IPS DF 4.7 (cell line): ENCODE data around the gene TROAP.
"Not testable (repeated sequence)": the region's sequence is repeated elsewhere in the genome, so short reads cannot be mapped to it uniquely, and the experiment has no call there.

Source experiments
- DNase-seq: peaks from one replicate; pipeline ENCODE4 v3.0.0-alpha.2; 2013; ENCODE audit warnings: low spot score; ENCODE audit errors: extremely low read depth

TROAP gene, protein sequence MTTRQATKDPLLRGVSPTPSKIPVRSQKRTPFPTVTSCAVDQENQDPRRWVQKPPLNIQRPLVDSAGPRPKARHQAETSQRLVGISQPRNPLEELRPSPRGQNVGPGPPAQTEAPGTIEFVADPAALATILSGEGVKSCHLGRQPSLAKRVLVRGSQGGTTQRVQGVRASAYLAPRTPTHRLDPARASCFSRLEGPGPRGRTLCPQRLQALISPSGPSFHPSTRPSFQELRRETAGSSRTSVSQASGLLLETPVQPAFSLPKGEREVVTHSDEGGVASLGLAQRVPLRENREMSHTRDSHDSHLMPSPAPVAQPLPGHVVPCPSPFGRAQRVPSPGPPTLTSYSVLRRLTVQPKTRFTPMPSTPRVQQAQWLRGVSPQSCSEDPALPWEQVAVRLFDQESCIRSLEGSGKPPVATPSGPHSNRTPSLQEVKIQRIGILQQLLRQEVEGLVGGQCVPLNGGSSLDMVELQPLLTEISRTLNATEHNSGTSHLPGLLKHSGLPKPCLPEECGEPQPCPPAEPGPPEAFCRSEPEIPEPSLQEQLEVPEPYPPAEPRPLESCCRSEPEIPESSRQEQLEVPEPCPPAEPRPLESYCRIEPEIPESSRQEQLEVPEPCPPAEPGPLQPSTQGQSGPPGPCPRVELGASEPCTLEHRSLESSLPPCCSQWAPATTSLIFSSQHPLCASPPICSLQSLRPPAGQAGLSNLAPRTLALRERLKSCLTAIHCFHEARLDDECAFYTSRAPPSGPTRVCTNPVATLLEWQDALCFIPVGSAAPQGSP

DNA sequence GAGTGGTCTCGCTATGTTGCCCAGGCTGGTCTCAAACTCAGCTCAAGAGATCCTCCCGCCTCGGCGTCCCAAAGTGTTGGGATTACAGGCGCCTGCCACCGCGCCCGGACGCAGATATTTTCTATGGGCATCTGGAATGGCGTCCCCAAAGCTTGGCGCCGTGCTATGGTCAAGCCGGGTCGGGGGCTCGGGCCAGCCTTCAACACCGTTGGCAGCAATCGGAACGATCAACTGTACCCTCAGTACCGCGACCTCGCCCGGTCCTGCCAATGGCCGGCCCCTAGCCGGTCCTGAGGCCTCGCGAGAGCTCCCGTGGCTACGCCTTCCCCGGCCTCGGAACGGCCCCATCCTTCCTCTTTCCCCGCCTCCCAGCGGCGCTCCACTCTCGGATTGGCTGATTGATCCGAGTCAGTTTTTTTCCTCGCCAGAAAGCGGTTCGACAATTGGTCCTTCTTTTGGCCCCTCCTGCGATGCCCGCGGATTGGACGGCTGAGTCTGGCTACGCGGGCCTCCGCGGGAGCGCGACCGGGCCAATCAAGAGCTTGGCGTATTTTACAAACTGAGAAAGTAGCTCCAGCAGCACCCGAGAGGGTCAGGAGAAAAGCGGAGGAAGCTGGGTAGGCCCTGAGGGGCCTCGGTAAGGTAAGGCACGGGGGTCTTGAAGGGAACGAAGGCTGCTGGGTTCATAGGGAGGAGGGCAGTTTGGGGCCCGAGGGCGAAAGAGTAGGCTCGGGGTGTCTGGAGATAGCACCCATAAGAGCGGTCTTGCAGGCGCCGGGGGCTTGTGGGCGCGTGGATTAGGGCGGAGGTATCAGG lies at the start of gene TROAP:
Gene TROAP, plus strand, starts transcription at position 548 of the 816 bp plus-strand sequence. CDS start 354 bp downstream, outside the sequence.
- peak; percentile 98 for DNase-seq

DNA sequence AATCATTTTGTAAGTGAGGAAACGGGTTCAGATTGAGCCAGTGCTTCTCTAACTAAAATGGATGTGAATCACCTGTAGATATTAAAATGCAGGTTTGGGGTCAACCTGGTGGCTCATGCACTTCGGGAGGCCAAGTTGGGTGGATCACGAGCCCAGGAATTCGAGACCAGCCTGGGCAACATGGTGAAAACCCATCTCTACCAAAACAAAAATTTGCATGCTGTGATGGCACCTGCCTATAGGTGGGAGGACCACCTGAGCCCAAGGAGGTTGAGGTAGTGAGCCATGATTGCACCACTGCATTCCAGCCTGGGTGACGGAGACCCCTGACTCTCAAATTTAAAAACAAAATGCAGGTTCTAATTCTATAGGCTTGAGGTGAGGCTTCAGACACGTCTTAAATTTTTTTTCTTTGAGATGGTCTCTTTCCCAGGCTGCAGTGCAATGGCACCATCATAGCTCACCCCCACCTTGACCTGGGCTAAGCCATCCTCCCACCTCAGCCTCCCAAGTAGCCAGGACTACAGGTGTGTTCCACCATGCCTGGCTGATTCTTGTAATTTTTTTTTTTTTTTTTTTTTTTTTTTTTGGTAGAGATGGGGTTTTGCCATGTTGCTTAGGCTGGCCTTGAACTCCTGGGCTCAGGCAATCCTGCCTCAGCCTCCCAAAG lies 49.2 kb upstream of the TROAP start:
- DNase-seq = no peak

DNA sequence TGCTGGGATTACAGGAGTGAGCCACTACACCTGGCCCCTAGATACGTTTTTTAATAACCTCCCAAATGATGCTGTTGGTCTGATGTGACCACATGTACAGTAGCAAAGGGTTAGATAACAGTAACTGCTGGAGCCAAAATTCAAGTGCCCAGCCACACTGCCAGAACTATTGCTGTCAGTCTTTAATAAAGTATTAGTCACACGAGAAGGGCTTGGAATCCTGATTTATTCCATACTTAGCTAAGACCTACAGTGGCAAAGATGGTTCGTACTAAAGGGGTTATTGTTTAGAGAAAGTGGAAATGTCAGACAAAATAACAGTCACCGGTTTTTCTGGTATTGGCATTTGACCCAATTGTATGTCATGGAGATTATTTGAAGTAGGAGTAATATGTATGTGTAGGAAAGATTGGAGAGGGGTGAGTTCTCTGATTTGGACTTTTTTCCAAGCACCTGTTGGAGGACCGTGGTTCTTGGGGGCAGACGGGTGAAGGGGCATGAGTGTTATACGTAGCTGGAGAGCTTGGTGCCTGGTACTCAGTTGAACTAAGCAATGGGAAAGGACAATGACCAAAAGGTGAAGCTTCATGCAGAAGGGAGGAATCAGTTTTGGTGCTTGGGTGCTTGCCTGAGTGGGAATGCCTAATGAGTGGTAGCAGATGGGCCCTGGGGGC lies 48.5 kb upstream of the TROAP start:
- no peak for DNase-seq

DNA sequence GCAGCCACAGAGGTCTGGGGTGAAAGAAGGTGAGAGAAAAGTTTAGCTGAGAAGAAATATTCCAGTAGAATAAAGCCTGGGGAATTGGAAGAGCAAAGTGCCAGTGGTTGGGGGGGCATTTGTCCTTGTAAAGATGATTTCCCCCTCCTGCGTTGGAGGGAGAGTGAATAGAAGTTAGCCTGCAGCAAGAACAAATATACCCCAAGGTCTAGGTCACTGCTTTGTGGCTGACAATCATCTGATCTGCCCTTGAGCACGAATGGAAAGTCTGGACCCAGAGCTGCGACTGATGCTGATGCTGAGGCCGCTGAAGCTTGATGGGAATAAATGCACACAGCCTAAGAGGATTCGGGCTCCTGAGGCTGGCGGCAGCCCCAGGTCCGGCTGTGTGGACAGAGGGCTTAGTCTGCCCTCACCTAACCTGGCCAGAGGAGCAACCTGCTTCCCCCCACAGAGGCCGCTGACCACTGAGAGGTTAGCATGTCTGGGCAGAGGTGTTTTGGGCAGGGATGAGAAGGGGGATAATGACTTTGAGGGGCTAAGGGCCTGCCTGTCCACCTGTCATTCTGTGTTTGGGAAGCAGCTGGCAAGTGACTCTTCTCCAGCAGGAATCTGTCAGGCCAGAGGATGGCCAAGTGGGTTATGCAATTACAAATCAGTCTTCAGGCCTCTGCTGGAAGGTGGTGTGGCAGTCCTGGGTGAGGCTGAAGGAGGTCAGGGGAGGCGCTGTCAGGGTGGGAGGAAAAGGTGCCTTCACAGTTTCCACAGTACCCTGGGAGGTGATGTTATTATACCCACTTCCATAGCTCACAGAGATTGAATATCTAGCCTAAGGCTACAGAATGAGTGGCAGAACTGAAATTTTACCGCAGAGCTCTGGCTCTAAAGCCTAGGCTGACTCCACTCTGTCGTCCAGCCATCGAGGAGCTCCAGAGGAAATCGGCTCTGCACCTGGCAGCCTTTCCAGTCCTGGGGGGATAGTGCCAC lies 46.5 kb upstream of the TROAP start:
- no peak for DNase-seq

DNA sequence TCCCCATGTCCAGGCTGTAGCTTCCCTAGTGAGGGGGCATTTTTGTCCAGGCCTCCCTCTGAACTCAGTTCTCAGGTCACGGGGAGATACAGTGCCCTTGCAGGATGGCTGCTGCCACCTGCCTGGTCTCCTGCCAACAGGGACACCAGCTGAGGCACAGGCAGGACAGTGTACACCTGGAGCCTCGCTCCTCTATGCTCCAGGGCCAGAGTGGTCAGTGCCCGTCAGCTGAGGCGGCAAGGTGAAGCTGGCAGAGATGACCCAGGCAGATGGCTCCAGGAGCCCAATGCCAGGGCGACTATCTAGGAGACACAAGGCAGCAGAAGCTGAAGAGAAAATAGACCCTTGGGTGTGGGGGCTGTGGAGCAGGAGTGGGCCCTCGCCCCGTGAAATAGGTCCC lies 45.6 kb upstream of the TROAP start:
- DNase-seq = no peak

DNA sequence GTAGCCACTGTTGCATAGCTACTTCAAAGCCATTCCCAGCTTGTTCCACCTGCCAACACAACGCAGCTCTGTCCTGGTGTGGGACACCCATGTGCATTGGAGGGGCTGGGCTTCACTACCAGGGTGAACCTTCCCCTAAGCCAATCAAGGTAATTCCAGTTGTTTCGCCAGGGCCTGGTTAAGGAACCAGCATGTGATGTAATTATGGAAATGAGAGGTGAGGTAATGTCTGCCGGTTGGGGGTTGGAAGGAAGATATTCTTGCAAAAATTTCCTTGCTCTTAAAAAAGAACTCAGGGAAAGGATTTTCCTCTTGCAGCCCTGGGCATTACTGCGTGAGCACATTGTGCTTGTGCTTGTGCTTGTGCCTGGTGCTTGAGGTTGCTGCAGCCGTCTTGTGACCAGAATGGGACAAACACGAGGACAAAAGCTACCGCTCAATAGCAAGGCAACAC lies 43.3 kb upstream of the TROAP start:
- DNase-seq = no peak

DNA sequence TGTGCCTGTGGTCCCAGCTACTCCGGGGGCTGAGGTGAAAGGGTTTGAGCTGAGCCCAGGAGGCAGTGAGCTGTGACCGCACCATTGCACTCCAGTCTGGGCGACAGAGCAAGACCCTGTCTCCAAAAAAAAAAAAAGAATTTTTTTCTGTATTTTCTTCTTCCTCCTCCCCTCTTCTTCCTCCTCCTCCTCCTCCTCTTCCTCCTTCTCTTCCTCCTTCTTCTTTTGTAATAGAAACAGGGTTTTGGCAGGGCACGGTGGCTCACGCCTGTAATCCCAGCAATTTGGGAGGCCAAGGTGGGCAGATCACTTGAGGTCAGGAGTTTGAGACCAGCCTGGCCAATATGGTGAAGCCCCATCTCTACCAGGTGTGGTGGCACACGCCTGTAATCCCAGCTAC lies 42.5 kb upstream of the TROAP start:
- not testable (repeated sequence) for DNase-seq

DNA sequence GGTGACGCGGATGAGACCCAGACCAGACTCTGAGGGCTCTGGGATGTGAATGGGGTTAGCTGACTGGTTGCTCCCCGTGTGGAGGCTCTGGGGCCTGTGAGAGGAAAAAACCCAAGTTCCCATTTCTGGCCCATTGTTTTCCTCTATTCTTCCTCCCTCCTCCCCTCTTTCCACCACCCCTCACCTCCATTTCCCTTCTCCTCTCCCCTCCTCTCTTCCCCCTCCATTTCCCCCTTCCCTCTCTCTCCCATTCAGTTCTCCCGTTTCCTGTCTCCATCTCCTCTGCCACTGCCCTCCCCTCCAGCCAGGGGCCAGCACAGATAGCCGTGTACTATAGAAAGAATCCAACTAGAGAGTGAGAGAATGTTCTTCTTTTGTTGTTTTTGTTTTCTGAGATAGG lies 40.8 kb upstream of the TROAP start:
- DNase-seq = no peak

GRCh38 chr12:49282740-49283375 lies 40.2 kb upstream of the TROAP start:
- DNase-seq = not testable (repeated sequence)

GRCh38 chr12:49283541-49284429 lies 39.3 kb upstream of the TROAP start:
- DNase-seq = no peak

DNA sequence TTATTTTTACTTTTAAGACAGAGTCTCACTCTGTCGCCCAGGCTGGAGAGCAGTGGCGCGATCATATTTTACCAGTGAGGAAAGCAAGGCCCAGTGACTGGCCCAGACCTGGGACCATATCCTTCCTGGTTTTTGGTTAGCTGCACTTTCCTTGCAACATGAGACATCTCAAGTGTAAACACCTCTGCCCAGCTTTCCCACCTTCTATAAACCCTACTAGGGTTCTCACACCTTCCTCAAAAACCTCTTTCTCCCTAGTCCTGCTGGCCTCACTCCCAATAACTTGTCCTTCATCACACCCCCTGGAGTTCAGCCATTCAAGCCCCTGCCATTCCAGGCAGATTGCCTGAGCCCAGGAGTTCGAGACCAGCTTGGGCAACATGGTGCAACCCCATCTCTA lies 38.4 kb upstream of the TROAP start:
- DNase-seq = no peak

- DNase-seq = no peak
Observed at GRCh38 chr12:49287876-49288275, 35.2 kb upstream of the TROAP start.

DNA sequence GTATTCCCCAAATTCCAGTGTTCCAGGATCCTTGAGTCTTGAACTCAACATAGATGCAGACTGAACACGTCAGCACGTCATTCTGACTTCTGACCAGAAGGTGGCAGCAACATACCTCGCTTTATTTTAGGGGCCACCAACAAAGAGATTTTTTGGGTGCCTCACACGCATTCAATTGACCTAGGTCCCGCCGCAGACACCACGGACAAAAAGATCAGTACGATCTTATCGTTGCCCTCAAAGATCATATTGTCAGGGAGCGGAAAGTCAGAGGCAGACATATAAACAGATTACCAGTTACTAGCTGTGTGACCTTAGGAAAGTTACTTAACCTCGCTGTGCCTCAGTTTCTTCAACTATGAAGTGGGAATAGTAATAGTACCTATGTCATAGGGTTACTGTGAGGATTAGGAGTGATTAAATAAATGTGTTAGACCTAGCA lies 34.6 kb upstream of the TROAP start:
- no peak for DNase-seq

DNA sequence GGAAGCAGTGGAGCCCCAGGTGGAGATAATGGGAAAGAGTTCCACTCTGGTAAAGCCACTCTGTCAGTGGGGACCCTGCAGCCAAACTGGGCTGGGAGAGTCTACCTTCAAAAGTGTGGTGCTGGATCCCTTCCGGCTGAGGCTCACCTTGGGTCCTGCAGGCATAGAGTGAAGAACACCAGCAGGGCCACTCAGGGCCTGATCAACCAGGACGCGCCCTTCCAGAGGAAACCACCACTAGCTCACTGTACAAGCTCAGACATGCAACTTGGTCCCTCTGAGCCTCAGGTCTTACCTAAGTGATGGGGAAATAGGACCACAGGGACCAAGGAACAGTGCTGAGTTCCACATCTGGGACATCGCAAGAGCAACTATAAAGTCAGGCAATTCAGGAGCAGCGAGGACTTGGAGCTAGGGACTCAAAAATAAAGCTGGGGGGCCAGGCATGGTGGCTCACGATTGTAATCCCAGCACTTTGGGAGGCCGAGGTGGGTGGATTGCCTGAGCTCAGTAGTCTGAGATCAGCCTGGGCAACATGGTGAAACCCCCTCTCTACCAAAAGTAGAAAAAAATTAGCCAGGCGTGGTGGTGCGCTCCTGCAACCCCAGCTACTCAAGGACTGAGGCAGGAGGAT lies 34.0 kb upstream of the TROAP start:
- DNase-seq = no peak

DNA sequence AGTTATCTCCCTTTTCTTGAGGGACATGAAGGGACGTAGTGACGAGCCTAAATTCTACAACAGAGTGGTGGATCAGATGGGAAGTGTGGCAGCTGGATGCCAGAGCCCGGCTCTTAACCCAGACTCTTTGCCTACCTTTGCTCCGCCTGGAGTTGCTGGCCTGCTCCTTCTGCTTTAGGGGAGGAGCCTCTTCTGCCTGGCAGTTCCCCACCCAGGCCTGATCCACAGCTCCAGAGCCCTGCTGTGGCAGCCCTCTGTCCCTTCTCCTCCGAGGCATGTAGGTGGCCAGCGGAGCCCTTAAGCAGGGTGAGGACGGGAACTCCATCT lies 30.4 kb upstream of the TROAP start:
- DNase-seq = no peak

DNA sequence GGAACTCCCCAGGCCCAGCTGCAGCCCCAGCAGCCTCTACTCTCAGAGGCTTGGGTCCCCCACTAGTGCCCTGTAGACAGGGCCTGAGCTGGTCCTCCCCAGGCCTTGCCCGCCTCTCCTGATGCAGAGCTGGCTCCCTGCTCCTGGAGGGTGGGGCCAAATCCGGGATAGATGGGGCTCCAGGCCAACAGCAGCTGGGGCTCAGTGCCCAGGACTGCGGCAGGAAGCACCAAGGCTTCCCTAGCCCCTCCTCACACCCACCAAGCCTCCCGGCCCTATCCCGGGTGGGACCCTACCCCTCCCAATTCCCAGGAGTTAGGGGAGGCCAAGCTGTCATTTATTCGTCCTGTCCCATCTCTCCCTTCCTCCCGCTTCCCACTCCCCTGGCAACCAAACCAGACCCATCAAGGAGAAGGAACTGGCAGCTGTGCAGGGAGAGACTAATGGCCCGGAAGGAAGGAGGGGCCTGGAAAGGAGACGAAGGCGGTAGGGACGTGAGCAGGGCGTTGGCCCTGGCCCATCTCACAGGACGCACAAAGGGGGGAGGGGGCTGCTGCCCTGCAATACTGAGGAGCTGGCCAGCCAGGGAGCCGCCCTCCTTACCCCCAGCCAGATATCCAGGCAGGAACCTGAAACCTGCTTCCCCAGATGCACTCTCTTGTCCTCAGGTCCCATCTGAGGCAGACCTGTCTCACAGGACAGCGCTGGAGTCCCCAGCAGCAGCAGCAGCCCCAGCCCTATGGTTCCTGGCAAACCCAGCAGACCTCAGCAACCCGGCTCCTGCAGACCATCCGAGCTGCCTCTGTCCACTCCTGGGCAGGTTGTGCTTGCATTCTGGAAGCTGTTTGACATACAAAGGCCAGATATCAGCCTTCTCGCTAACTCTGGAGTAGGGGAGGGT lies 29.7 kb upstream of the TROAP start:
- DNase-seq = no peak
